ENCODE measurements around the gene TMCO4. TPM values are rescaled to one million over a fixed set of nuclear protein-coding genes. Genes with fewer than 3 reads are reported as not detected.
A peak's percentile ranks its signal among the peaks of the same experiment; 100 is the strongest.
"Not testable (repeated sequence)": the region's sequence is repeated elsewhere in the genome, so short reads cannot be mapped to it uniquely, and the experiment has no call there.

Gene TMCO4
- polyA plus RNA-seq, 4 donors, result 13.1 to 59.0 (median 37.0) TPM

GRCh38 chr1:19644681-19645410, 154.9 kb downstream of the TMCO4 start:
- FAIRE-seq, result no peak
- H3K27ac ChIP-seq (ENCODE audit: low read depth in 1 of 3, low read length in 2 of 3), result peak overlapping the region; percentile 43 to 99 (median 97)
- WGBS, 3 donors, result 1 to 6% (median 3%) methylated on average over 41 to 71 of the region's 71 CpGs
- peaks cover 0 to 12% (median 0%) of the 10 kb centered on the region in 3 donors for H3K27me3 ChIP-seq (ENCODE audit: control insufficient read depth in 3 of 3, insufficient read depth in 3 of 3, low read length in 3 of 3)
- H3K4me3 ChIP-seq (ENCODE audit: low read depth in 1 of 3, low read length in 3 of 3), result peak overlapping the region; percentile 55 to 80 (median 80)
- DNase-seq, result peak in 1 of 2 donors; percentile 75
- H3K36me3 ChIP-seq (ENCODE audit: control insufficient read depth in 3 of 3, insufficient read depth in 2 of 3, low read depth in 1 of 3, low read length in 3 of 3), result peaks cover 0 to 5% (median 0%) of the 10 kb centered on the region in 3 donors
- H3K4me1 ChIP-seq (ENCODE audit: control insufficient read depth in 3 of 3, insufficient read depth in 2 of 3, low read depth in 1 of 3, low read length in 2 of 3), result peaks cover 0 to 24% (median 7%) of the 10 kb centered on the region in 3 donors
- no peaks in the 10 kb centered on the region for H3K9me3 ChIP-seq (ENCODE audit: control insufficient read depth in 2 of 2, insufficient read depth in 1 of 2, low read depth in 1 of 2, low read length in 1 of 2)

GRCh38 chr1:19644395-19644680, 155.4 kb downstream of the TMCO4 start:
- 0 to 1% (median 1%) methylated on average over 21 to 51 of the region's 51 CpGs for WGBS, 3 donors
- Histone ChIP-seq H3K36me3 (ENCODE audit: control insufficient read depth in 3 of 3, insufficient read depth in 2 of 3, low read depth in 1 of 3, low read length in 3 of 3) (peaks cover 0 to 5% (median 0%) of the 10 kb centered on the region in 3 donors), H3K27me3 (ENCODE audit: control insufficient read depth in 3 of 3, insufficient read depth in 3 of 3, low read length in 3 of 3) (peaks cover 0 to 12% (median 0%) of the 10 kb centered on the region in 3 donors), H3K4me1 (ENCODE audit: control insufficient read depth in 3 of 3, insufficient read depth in 2 of 3, low read depth in 1 of 3, low read length in 2 of 3) (peaks cover 0 to 24% (median 7%) of the 10 kb centered on the region in 3 donors), H3K9me3 (ENCODE audit: control insufficient read depth in 2 of 2, insufficient read depth in 1 of 2, low read depth in 1 of 2, low read length in 1 of 2) (no peaks in the 10 kb centered on the region), H3K27ac (ENCODE audit: low read depth in 1 of 3, low read length in 2 of 3) (peak overlapping the region in 2 of 3 donors; percentile 97 to 99), H3K4me3 (ENCODE audit: low read depth in 1 of 3, low read length in 3 of 3) (peak overlapping the region; percentile 55 to 80 (median 80))
- FAIRE-seq (no peak), DNase-seq (no peak)

GRCh38 chr1:19643602-19644394, 155.9 kb downstream of the TMCO4 start, which contains the start of gene NBL1:
Gene NBL1 (plus strand): TSS chr1:19644311. CDS start chr1:19655031, 10,720 bp downstream.
- peak; percentile 83 for DNase-seq
- Histone ChIP-seq H3K27me3 (ENCODE audit: control insufficient read depth in 3 of 3, insufficient read depth in 3 of 3, low read length in 3 of 3) (peaks cover 0 to 12% (median 0%) of the 10 kb centered on the region in 3 donors), H3K27ac (ENCODE audit: low read depth in 1 of 3, low read length in 2 of 3) (peak within 1 kb of the TSS; percentile 55 to 99 (median 97)), H3K4me3 (ENCODE audit: low read depth in 1 of 3, low read length in 3 of 3) (peak within 1 kb of the TSS; percentile 55 to 80 (median 80)), H3K36me3 (ENCODE audit: control insufficient read depth in 3 of 3, insufficient read depth in 2 of 3, low read depth in 1 of 3, low read length in 3 of 3) (peaks cover 0 to 3% (median 0%) of the 10 kb centered on the region in 3 donors), H3K9me3 (ENCODE audit: control insufficient read depth in 2 of 2, insufficient read depth in 1 of 2, low read depth in 1 of 2, low read length in 1 of 2) (no peaks in the 10 kb centered on the region), H3K4me1 (ENCODE audit: control insufficient read depth in 3 of 3, insufficient read depth in 2 of 3, low read depth in 1 of 3, low read length in 2 of 3) (peaks cover 0 to 24% (median 7%) of the 10 kb centered on the region in 3 donors)
- FAIRE-seq, result no peak
- WGBS, 3 donors, result 1 to 2% (median 2%) methylated on average over 52 to 90 of the region's 90 CpGs

- peak overlapping the region in 2 of 3 donors; percentile 46 to 80 for H3K4me3 ChIP-seq (ENCODE audit: low read depth in 1 of 3, low read length in 3 of 3)
- DNase-seq (peak in 1 of 2 donors; percentile 94), FAIRE-seq (no peak)
- peaks cover 0 to 2% (median 0%) of the 10 kb centered on the region in 3 donors for H3K36me3 ChIP-seq (ENCODE audit: control insufficient read depth in 3 of 3, insufficient read depth in 2 of 3, low read depth in 1 of 3, low read length in 3 of 3)
- peak overlapping the region; percentile 55 to 99 (median 95) for H3K27ac ChIP-seq (ENCODE audit: low read depth in 1 of 3, low read length in 2 of 3)
- no peaks in the 10 kb centered on the region for H3K9me3 ChIP-seq (ENCODE audit: control insufficient read depth in 2 of 2, insufficient read depth in 1 of 2, low read depth in 1 of 2, low read length in 1 of 2)
- peaks cover 0 to 12% (median 0%) of the 10 kb centered on the region in 3 donors for H3K27me3 ChIP-seq (ENCODE audit: control insufficient read depth in 3 of 3, insufficient read depth in 3 of 3, low read length in 3 of 3)
- peaks cover 0 to 24% (median 3%) of the 10 kb centered on the region in 3 donors for H3K4me1 ChIP-seq (ENCODE audit: control insufficient read depth in 3 of 3, insufficient read depth in 2 of 3, low read depth in 1 of 3, low read length in 2 of 3)
- WGBS, 3 donors, result 6 to 49% (median 27%) methylated on average over 7 of the region's 7 CpGs
These were observed 156.6 kb downstream of the TMCO4 start for GRCh38 chr1:19643121-19643520.

GRCh38 chr1:19640363-19641316, 159.1 kb downstream of the TMCO4 start:
- DNase-seq (peak; percentile 55 to 94), FAIRE-seq (no peak)
- Histone ChIP-seq H3K9me3 (ENCODE audit: control insufficient read depth in 2 of 2, insufficient read depth in 1 of 2, low read depth in 1 of 2, low read length in 1 of 2) (no peaks in the 10 kb centered on the region), H3K36me3 (ENCODE audit: control insufficient read depth in 3 of 3, insufficient read depth in 2 of 3, low read depth in 1 of 3, low read length in 3 of 3) (no peaks in the 10 kb centered on the region), H3K4me1 (ENCODE audit: control insufficient read depth in 3 of 3, insufficient read depth in 2 of 3, low read depth in 1 of 3, low read length in 2 of 3) (peaks cover 0 to 20% (median 0%) of the 10 kb centered on the region in 3 donors), H3K27ac (ENCODE audit: low read depth in 1 of 3, low read length in 2 of 3) (peak overlapping the region; percentile 27 to 83 (median 80)), H3K4me3 (ENCODE audit: low read depth in 1 of 3, low read length in 3 of 3) (no peak overlapping the region), H3K27me3 (ENCODE audit: control insufficient read depth in 3 of 3, insufficient read depth in 3 of 3, low read length in 3 of 3) (peaks cover 0 to 12% (median 0%) of the 10 kb centered on the region in 3 donors)
- 14 to 41% (median 26%) methylated on average over 14 of the region's 14 CpGs for WGBS, 3 donors

- Histone ChIP-seq H3K27me3 (ENCODE audit: control insufficient read depth in 3 of 3, insufficient read depth in 3 of 3, low read length in 3 of 3) (peaks cover 0 to 12% (median 0%) of the 10 kb centered on the region in 3 donors), H3K27ac (ENCODE audit: low read depth in 1 of 3, low read length in 2 of 3) (peak overlapping the region in 2 of 3 donors; percentile 80 to 83), H3K4me1 (ENCODE audit: control insufficient read depth in 3 of 3, insufficient read depth in 2 of 3, low read depth in 1 of 3, low read length in 2 of 3) (peaks cover 0 to 16% (median 0%) of the 10 kb centered on the region in 3 donors), H3K9me3 (ENCODE audit: control insufficient read depth in 2 of 2, insufficient read depth in 1 of 2, low read depth in 1 of 2, low read length in 1 of 2) (no peaks in the 10 kb centered on the region), H3K4me3 (ENCODE audit: low read depth in 1 of 3, low read length in 3 of 3) (no peak overlapping the region), H3K36me3 (ENCODE audit: control insufficient read depth in 3 of 3, insufficient read depth in 2 of 3, low read depth in 1 of 3, low read length in 3 of 3) (no peaks in the 10 kb centered on the region)
- 19 to 64% (median 49%) methylated on average over 3 of the region's 3 CpGs for WGBS, 3 donors
- FAIRE-seq, result no peak
- DNase-seq, result peak; percentile 43 to 95
These were observed 159.7 kb downstream of the TMCO4 start for GRCh38 chr1:19639999-19640362.

GRCh38 chr1:19639228-19639627, 160.5 kb downstream of the TMCO4 start:
- not testable (repeated sequence) for DNase-seq; H3K36me3 ChIP-seq (ENCODE audit: control insufficient read depth in 3 of 3, insufficient read depth in 2 of 3, low read depth in 1 of 3, low read length in 3 of 3); H3K9me3 ChIP-seq (ENCODE audit: control insufficient read depth in 2 of 2, insufficient read depth in 1 of 2, low read depth in 1 of 2, low read length in 1 of 2); H3K4me3 ChIP-seq (ENCODE audit: low read depth in 1 of 3, low read length in 3 of 3); FAIRE-seq; H3K27ac ChIP-seq (ENCODE audit: low read depth in 1 of 3, low read length in 2 of 3)
- 72 to 77% (median 76%) methylated on average over 10 of the region's 10 CpGs for WGBS, 3 donors
- Histone ChIP-seq H3K4me1 (ENCODE audit: control insufficient read depth in 3 of 3, insufficient read depth in 2 of 3, low read depth in 1 of 3, low read length in 2 of 3) (peaks cover 0 to 16% (median 0%) of the 10 kb centered on the region in 3 donors), H3K27me3 (ENCODE audit: control insufficient read depth in 3 of 3, insufficient read depth in 3 of 3, low read length in 3 of 3) (peaks cover 0 to 12% (median 0%) of the 10 kb centered on the region in 3 donors)

Data from small intestine (tissue), 7 donors.